K562 (cell line): Measurements from ENCODE around the gene MEIOB. TPM values are rescaled to one million over a fixed set of nuclear protein-coding genes. Genes with fewer than 3 reads are reported as not detected.

Source experiments
- ATAC-seq: fragments of 200-7000 bp; cut with Tn5 transposase; 3 replicates; pipeline ENCODE4 v1.9.1; 2020; ENCODE audit warnings: moderate library complexity
- BruUV-seq: library from RNA; stranded (reverse); fragments of 400-500 nt; replicated peaks from 2 replicates; lab custom pipeline; 2021; lab: Mats Ljungman, UMichigan
- CTCF ChIA-PET: fragments of 300-600 bp; formaldehyde crosslinking; extraction: SDS; loops from one replicate; lab custom pipeline; 2021; ENCODE audit warnings: low intra/inter-chr PET ratio; lab: Yijun Ruan, JAX
- POLR2A ChIA-PET: fragments of 300-600, 350-650 bp; sonication (Branson Sonifier 250); formaldehyde crosslinking; extraction: SDS; loops from one replicate; lab custom pipeline; 2021; ENCODE audit warnings: antibody characterized with exemption, inconsistent platforms; lab: Yijun Ruan, JAX
- DNase-seq, 4 experiments: peaks; one replicate each; pipeline versions ENCODE4 v3.0.0 to v3.0.0-alpha.2; 2011 to 2018; ENCODE audit warnings: low spot score in 3 of 4, mixed read lengths in 3 of 4; ENCODE audit errors: extremely low read depth in 1 of 4
- FAIRE-seq: peaks from 2 replicates; lab custom pipeline; 2011; peaks lifted over from hg19 to GRCh38; lab: Jason Lieb, UNC
- H2AFZ ChIP-seq: 2 replicates; pipeline ENCODE4 v1.6.0; 2011; ENCODE audit warnings: low read depth, low read length, control low read depth, inconsistent platforms
- H3K27ac ChIP-seq: fragments of 200-600 bp; 3 replicates; pipeline ENCODE4 v1.8.0; 2011; ENCODE audit warnings: low read depth, mild to moderate bottlenecking, control low read depth, inconsistent platforms, low read length, moderate library complexity, mixed read lengths; ENCODE audit errors: extremely low read depth
- H3K27me3 ChIP-seq, 2 experiments: fragments of 300-600 bp in 1 of 2; 2 replicates in 1 of 2; 3 replicates in 1 of 2; pipeline versions ENCODE4 v1.6.0 to v1.8.0; 2011; ENCODE audit warnings: inconsistent platforms in 2 of 2, low read length in 2 of 2, mild to moderate bottlenecking in 1 of 2, mixed read lengths in 1 of 2, moderate library complexity in 1 of 2; ENCODE audit not compliant: control insufficient read depth in 2 of 2, insufficient read depth in 2 of 2
- H3K36me3 ChIP-seq: fragments of 300-600 bp; 3 replicates; pipeline ENCODE4 v1.8.0; 2011; ENCODE audit warnings: mild to moderate bottlenecking, low read length, inconsistent platforms; ENCODE audit not compliant: control insufficient read depth, insufficient read depth
- H3K4me1 ChIP-seq, 2 experiments: fragments of 200-600 bp in 1 of 2; replicated peaks in 1 of 2; 2 replicates in 1 of 2; 3 replicates in 1 of 2; pipeline versions ENCODE4 v1.5.1 to v1.8.0; 2011; ENCODE audit warnings: inconsistent platforms in 2 of 2, low read length in 2 of 2, mild to moderate bottlenecking in 1 of 2, mixed read lengths in 1 of 2, moderate library complexity in 1 of 2; ENCODE audit not compliant: control insufficient read depth in 2 of 2, insufficient read depth in 2 of 2
- H3K4me2 ChIP-seq: 2 replicates; pipeline ENCODE4 v1.6.1; 2011; ENCODE audit warnings: low read length, control low read depth, inconsistent platforms, mixed read lengths; ENCODE audit not compliant: insufficient read depth
- H3K4me3 ChIP-seq: fragments of 200-600 bp; sonication (generic), shearing (Covaris generic); 2 replicates; pipeline ENCODE4 v1.5.1; 2016; ENCODE audit warnings: control low read depth, inconsistent platforms
- H3K79me2 ChIP-seq: fragments of 200-600 bp; 3 replicates; pipeline ENCODE4 v1.8.0; 2011; ENCODE audit warnings: low read length, inconsistent platforms; ENCODE audit not compliant: control insufficient read depth, insufficient read depth
- H3K9ac ChIP-seq, 2 experiments: 2 replicates each; pipeline versions ENCODE4 v1.6.0 to v1.6.1; 2011; ENCODE audit warnings: low read depth in 2 of 2, low read length in 2 of 2, control low read depth in 1 of 2, inconsistent platforms in 1 of 2, mild to moderate bottlenecking in 1 of 2, mixed read lengths in 1 of 2; ENCODE audit not compliant: insufficient read depth in 1 of 2
- H3K9me1 ChIP-seq: one replicate; pipeline ENCODE4 v1.6.0; 2011; ENCODE audit warnings: inconsistent platforms, mild to moderate bottlenecking, low read length, moderate library complexity; ENCODE audit not compliant: control insufficient read depth, insufficient read depth
- H3K9me3 ChIP-seq: replicated peaks from 2 replicates; pipeline ENCODE4 v1.5.1; 2011; ENCODE audit warnings: low read depth, low read length, inconsistent platforms; ENCODE audit not compliant: control insufficient read depth, insufficient read depth
- H4K20me1 ChIP-seq: replicated peaks from 2 replicates; pipeline ENCODE4 v1.6.1; 2011; ENCODE audit warnings: low read length, inconsistent platforms, mixed read lengths; ENCODE audit not compliant: control insufficient read depth, insufficient read depth
- MEIS2 ChIP-seq: fragments of 450-650 bp; IDR thresholded peaks from 2 replicates; pipeline ENCODE4 v1.6.1; 2014; ENCODE audit warnings: mild to moderate bottlenecking; ENCODE audit not compliant: partially characterized antibody
- WGBS: fragments of 100-300 bp; shearing (Covaris generic); methylation state at CpG from one replicate; pipeline ENCODE4 v1.1.6; 2016; ENCODE audit warnings: low coverage, mixed read lengths; ENCODE audit not compliant: insufficient coverage; ENCODE audit errors: missing lambda C conversion rate; 5-methylcytosine and 5-hydroxymethylcytosine counted together
- in situ Hi-C: fragments of 300-500 bp; cut with MboI; formaldehyde crosslinking; loops from 4 replicates; pipeline ENCODE4 v1.15.0; 2018; ENCODE audit warnings: inconsistent platforms, mixed read lengths
- intact Hi-C: fragments of 100-400 bp; cut with micrococcal nuclease; formaldehyde crosslinking; loops from 2 replicates; pipeline ENCODE4 v1.14.2; 2022
- polyA plus RNA-seq, 8 experiments: library from polyadenylated mRNA; depleted of rRNA in 4 of 8; stranded (reverse) in 5 of 8; unstranded in 3 of 8; fragments of >200 nt; fragmentation: Nextera tagmentation in 2 of 8; fragmentation: Illumina TruSeq in 1 of 8; extraction: Ambion mirVana in 2 of 8; extraction: Trizol in 1 of 8; gene quantifications; 2 replicates each; pipeline versions ENCODE4 v1.2.1 to v1.2.3, GENCODE V29; 2011 to 2014; ENCODE audit warnings: inconsistent platforms in 1 of 8, missing spikeins in 1 of 8
- total RNA-seq, 7 experiments: library from RNA; depleted of rRNA in 6 of 7; stranded (reverse); fragments of >200 nt in 6 of 7; fragmentation: Illumina TruSeq in 2 of 7; extraction: Trizol in 2 of 7; gene quantifications; 2 replicates each; pipeline versions ENCODE4 v1.2.1 to v1.2.3, GENCODE V29; 2011 to 2021; ENCODE audit warnings: low replicate concordance in 1 of 7
- TF ChIP-seq, protein P1 (sequence below), 2 experiments: IDR thresholded peaks in 1 of 2; conservative IDR thresholded peaks in 1 of 2; 2 replicates each; pipeline ENCODE4 v1.6.1; 2016; ENCODE audit warnings: low read depth in 2 of 2, mild to moderate bottlenecking in 1 of 2, missing compliant biosample characterization in 1 of 2, missing genetic modification characterization in 1 of 2, moderate library complexity in 1 of 2
- TF ChIP-seq, protein P2 (sequence below): fragments of 450-650 bp; formaldehyde crosslinking; IDR thresholded peaks from 2 replicates; pipeline ENCODE4 v1.4.0; 2020; ENCODE audit warnings: mild to moderate bottlenecking, moderate library complexity
- TF ChIP-seq, protein P3 (sequence below): sonication (generic); formaldehyde crosslinking; IDR thresholded peaks from 2 replicates; pipeline ENCODE4 v1.8.0; 2023; ENCODE audit warnings: mild to moderate bottlenecking, missing genetic modification reagents
- TF ChIP-seq, protein P4 (sequence below): fragments of 450-650 bp; IDR thresholded peaks from 2 replicates; pipeline ENCODE4 v1.6.1; 2016

The MEIOB gene
- total and polyA plus RNA-seq, 9 of the 15 experiments (the other 6 are each of a cell fraction or from before 2014, with no cell fraction given): 25.4 to 203 (median 97.6) TPM

GRCh38 chr16:1874854-1875253, 2.9 kb upstream of the MEIOB start:
- Histone ChIP-seq H3K4me1 (peaks cover 16 to 18% of the 10 kb centered on the region in 2 experiments), H3K36me3 (peaks cover 8% of the 10 kb centered on the region; the same call in 1 of the 3 replicates), H3K4me2 (no peak overlapping the region), H4K20me1 (no peaks in the 10 kb centered on the region), H3K27me3 (peaks cover 0 to 5% of the 10 kb centered on the region in 2 experiments; a peak in 3 of 5 replicates), H3K9ac (no peak overlapping the region), H3K4me3 (no peak overlapping the region), H3K79me2 (peaks cover 18% of the 10 kb centered on the region), H3K9me3 (no peaks in the 10 kb centered on the region), H3K9me1 (no peaks in the 10 kb centered on the region), H3K27ac (no peak overlapping the region), H2AFZ (peak overlapping the region; percentile 34; the same call in 1 of the 2 replicates)
- intact Hi-C loops (no loop called here), in situ Hi-C loops (no loop called here)
- ChIA-PET CTCF (no interaction called here), POLR2A (interaction anchor here (0.5 to 1.3 kb wide), 3 partner anchors 25 to 90 kb away, joined by 3 to 5 read pairs (median 5); partner anchors contain the start of gene RPS2)
- 37% methylated on average over 6 of the region's 6 CpGs for WGBS
- ATAC-seq (no peak), FAIRE-seq (peak; percentile 76), DNase-seq (no peak)
- TF ChIP-seq, protein P1, sequence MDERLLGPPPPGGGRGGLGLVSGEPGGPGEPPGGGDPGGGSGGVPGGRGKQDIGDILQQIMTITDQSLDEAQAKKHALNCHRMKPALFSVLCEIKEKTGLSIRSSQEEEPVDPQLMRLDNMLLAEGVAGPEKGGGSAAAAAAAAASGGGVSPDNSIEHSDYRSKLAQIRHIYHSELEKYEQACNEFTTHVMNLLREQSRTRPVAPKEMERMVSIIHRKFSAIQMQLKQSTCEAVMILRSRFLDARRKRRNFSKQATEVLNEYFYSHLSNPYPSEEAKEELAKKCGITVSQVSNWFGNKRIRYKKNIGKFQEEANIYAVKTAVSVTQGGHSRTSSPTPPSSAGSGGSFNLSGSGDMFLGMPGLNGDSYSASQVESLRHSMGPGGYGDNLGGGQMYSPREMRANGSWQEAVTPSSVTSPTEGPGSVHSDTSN (CRISPR knock-in tag; IDR thresholded peaks at IDR 0.05; ENCODE audit: low read depth): no peak
- TF ChIP-seq, protein P1 (tag; conservative IDR thresholded peaks at IDR 0.05; ENCODE audit: low read depth): peak; percentile 32; the same call in 1 of the 2 replicates
- TF ChIP-seq, protein P2, sequence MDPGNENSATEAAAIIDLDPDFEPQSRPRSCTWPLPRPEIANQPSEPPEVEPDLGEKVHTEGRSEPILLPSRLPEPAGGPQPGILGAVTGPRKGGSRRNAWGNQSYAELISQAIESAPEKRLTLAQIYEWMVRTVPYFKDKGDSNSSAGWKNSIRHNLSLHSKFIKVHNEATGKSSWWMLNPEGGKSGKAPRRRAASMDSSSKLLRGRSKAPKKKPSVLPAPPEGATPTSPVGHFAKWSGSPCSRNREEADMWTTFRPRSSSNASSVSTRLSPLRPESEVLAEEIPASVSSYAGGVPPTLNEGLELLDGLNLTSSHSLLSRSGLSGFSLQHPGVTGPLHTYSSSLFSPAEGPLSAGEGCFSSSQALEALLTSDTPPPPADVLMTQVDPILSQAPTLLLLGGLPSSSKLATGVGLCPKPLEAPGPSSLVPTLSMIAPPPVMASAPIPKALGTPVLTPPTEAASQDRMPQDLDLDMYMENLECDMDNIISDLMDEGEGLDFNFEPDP: no peak
- TF ChIP-seq, protein P3, sequence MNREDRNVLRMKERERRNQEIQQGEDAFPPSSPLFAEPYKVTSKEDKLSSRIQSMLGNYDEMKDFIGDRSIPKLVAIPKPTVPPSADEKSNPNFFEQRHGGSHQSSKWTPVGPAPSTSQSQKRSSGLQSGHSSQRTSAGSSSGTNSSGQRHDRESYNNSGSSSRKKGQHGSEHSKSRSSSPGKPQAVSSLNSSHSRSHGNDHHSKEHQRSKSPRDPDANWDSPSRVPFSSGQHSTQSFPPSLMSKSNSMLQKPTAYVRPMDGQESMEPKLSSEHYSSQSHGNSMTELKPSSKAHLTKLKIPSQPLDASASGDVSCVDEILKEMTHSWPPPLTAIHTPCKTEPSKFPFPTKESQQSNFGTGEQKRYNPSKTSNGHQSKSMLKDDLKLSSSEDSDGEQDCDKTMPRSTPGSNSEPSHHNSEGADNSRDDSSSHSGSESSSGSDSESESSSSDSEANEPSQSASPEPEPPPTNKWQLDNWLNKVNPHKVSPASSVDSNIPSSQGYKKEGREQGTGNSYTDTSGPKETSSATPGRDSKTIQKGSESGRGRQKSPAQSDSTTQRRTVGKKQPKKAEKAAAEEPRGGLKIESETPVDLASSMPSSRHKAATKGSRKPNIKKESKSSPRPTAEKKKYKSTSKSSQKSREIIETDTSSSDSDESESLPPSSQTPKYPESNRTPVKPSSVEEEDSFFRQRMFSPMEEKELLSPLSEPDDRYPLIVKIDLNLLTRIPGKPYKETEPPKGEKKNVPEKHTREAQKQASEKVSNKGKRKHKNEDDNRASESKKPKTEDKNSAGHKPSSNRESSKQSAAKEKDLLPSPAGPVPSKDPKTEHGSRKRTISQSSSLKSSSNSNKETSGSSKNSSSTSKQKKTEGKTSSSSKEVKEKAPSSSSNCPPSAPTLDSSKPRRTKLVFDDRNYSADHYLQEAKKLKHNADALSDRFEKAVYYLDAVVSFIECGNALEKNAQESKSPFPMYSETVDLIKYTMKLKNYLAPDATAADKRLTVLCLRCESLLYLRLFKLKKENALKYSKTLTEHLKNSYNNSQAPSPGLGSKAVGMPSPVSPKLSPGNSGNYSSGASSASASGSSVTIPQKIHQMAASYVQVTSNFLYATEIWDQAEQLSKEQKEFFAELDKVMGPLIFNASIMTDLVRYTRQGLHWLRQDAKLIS (CRISPR knock-in tag): no peak
- TF ChIP-seq, protein P4, sequence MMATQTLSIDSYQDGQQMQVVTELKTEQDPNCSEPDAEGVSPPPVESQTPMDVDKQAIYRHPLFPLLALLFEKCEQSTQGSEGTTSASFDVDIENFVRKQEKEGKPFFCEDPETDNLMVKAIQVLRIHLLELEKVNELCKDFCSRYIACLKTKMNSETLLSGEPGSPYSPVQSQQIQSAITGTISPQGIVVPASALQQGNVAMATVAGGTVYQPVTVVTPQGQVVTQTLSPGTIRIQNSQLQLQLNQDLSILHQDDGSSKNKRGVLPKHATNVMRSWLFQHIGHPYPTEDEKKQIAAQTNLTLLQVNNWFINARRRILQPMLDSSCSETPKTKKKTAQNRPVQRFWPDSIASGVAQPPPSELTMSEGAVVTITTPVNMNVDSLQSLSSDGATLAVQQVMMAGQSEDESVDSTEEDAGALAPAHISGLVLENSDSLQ: peak; percentile 61
- peak; percentile 70 for TF ChIP-seq MEIS2
- no TSS peak for BruUV-seq
